WTC11 (cell line): ENCODE results near the gene CCDC92.

Experiments
- CBFB ChIP-seq: sonication (generic); formaldehyde crosslinking; IDR thresholded peaks from 2 replicates; pipeline ENCODE4 v1.8.1; 2022; ENCODE audit warnings: mild to moderate bottlenecking, low read depth, missing genetic modification reagents
- CREB1 ChIP-seq: sonication (generic); formaldehyde crosslinking; IDR thresholded peaks from 2 replicates; pipeline ENCODE4 v1.8.0; 2023; ENCODE audit warnings: mild to moderate bottlenecking, missing genetic modification reagents
- CTCF ChIP-seq: fragments of 200-600 bp; IDR thresholded peaks from 2 replicates; pipeline ENCODE4 v1.8.0; 2022; ENCODE audit warnings: antibody characterized with exemption
- ESRRA ChIP-seq: sonication (generic); formaldehyde crosslinking; IDR thresholded peaks from 2 replicates; pipeline ENCODE4 v1.8.1; 2022; ENCODE audit warnings: mild to moderate bottlenecking, missing genetic modification reagents, borderline replicate concordance
- GABPB1 ChIP-seq: sonication (generic); formaldehyde crosslinking; IDR thresholded peaks from 2 replicates; pipeline ENCODE4 v1.8.1; 2023; ENCODE audit warnings: mild to moderate bottlenecking, missing genetic modification reagents
- HMGXB4 ChIP-seq: sonication (generic); formaldehyde crosslinking; IDR thresholded peaks from 2 replicates; pipeline ENCODE4 v1.8.1; 2023; ENCODE audit warnings: mild to moderate bottlenecking, moderate library complexity, missing genetic modification reagents
- NR1H2 ChIP-seq: sonication (generic); formaldehyde crosslinking; IDR thresholded peaks from 2 replicates; pipeline ENCODE4 v1.9.0; 2021; ENCODE audit warnings: mild to moderate bottlenecking, moderate library complexity, missing genetic modification reagents

- no peak for TF ChIP-seq CBFB
- TF ChIP-seq CTCF: no peak
- TF ChIP-seq CREB1 (CRISPR knock-in tag): no peak
- no peak for TF ChIP-seq ESRRA (CRISPR knock-in tag)
- TF ChIP-seq NR1H2 (CRISPR knock-in tag): no peak
- TF ChIP-seq GABPB1 (CRISPR knock-in tag): no peak
- no peak for TF ChIP-seq HMGXB4
Measured at GRCh38 chr12:123898673-123899072, 74.0 kb downstream of the CCDC92 start.
